ENCODE measurements around the gene C19orf81.
"Not testable (repeated sequence)": the region's sequence is repeated elsewhere in the genome, so short reads cannot be mapped to it uniquely, and the experiment has no call there.

GRCh38 chr19:50620394-50620906 lies 28.8 kb upstream of the C19orf81 start:
- TF ChIP-seq CTCF, POLR2A (IDR thresholded peaks at IDR 0.05): not testable (repeated sequence)

Data from Peyer's patch (tissue), 4 donors.